OCI-LY7 (cell line): Measurements from ENCODE around the gene SPCS3. TPM values are rescaled to one million over a fixed set of nuclear protein-coding genes. Genes with fewer than 3 reads are reported as not detected.

Source experiments
- BruUV-seq: library from RNA; stranded (reverse); fragments of 400-500 nt; replicated peaks from 2 replicates; lab custom pipeline; 2021; lab: Mats Ljungman, UMichigan
- CTCF ChIA-PET: fragments of 300-600 bp; sonication (Branson Sonifier 250); formaldehyde crosslinking; loops from one replicate; lab custom pipeline; 2022; ENCODE audit warnings: antibody characterized with exemption; ENCODE audit not compliant: unreplicated experiment; lab: Charles Lee
- POLR2A ChIA-PET: fragments of 300-600 bp; sonication (Branson Sonifier 250); formaldehyde crosslinking; loops from one replicate; lab custom pipeline; 2022; ENCODE audit warnings: antibody characterized with exemption; lab: Charles Lee
- DNase-seq: peaks from one replicate; pipeline ENCODE4 v3.0.0-alpha.2; 2015; ENCODE audit warnings: low spot score
- H2AFZ ChIP-seq: fragments of 200-600 bp; sonication (generic), shearing (Covaris generic); 2 replicates; pipeline ENCODE4 v1.6.1; 2014; ENCODE audit warnings: mild to moderate bottlenecking, antibody characterized with exemption, low read length, moderate library complexity
- H3K27ac ChIP-seq: fragments of 200-600 bp; sonication (generic); 2 replicates; pipeline ENCODE4 v1.5.1; 2014; ENCODE audit warnings: mixed run types, low read depth, mild to moderate bottlenecking, moderate library complexity, low read length, inconsistent platforms; ENCODE audit not compliant: poor library complexity, severe bottlenecking
- H3K36me3 ChIP-seq: fragments of 200-600 bp; sonication (generic); 2 replicates; pipeline ENCODE4 v1.6.1; 2014; ENCODE audit warnings: mild to moderate bottlenecking, antibody characterized with exemption, low read length, moderate library complexity, mixed read lengths; ENCODE audit not compliant: insufficient read depth
- H3K4me1 ChIP-seq: fragments of 200-600 bp; sonication (generic); 2 replicates; pipeline ENCODE4 v1.5.1; 2014; ENCODE audit warnings: mild to moderate bottlenecking, low read length; ENCODE audit not compliant: insufficient read depth, poor library complexity, severe bottlenecking
- H3K4me2 ChIP-seq: fragments of 200-600 bp; sonication (generic); 2 replicates; pipeline ENCODE4 v1.6.1; 2014; ENCODE audit warnings: mild to moderate bottlenecking, low read length
- H3K4me3 ChIP-seq: fragments of 200-600 bp; sonication (generic); 2 replicates; pipeline ENCODE4 v1.5.1; 2014; ENCODE audit warnings: mild to moderate bottlenecking, low read depth, low read length; ENCODE audit not compliant: poor library complexity, severe bottlenecking
- H3K79me2 ChIP-seq: fragments of 200-600 bp; sonication (generic); 2 replicates; pipeline ENCODE4 v1.6.1; 2016; ENCODE audit warnings: low read depth, mild to moderate bottlenecking, low read length, moderate library complexity, mixed read lengths; ENCODE audit not compliant: insufficient read depth
- H3K9me2 ChIP-seq: fragments of 200-600 bp; sonication (generic); 2 replicates; pipeline ENCODE4 v1.6.1; 2016; ENCODE audit warnings: mild to moderate bottlenecking, low read length, mixed read lengths; ENCODE audit not compliant: insufficient read depth
- H3K9me3 ChIP-seq: fragments of 200-600 bp; sonication (generic); 2 replicates; pipeline ENCODE4 v1.6.1; 2014; ENCODE audit warnings: mild to moderate bottlenecking, mixed run types, low read length, mixed read lengths
- H4K20me1 ChIP-seq: fragments of 200-600 bp; sonication (generic); 2 replicates; pipeline ENCODE4 v1.6.1; 2014; ENCODE audit warnings: mild to moderate bottlenecking, antibody characterized with exemption, low read length, moderate library complexity, mixed read lengths; ENCODE audit not compliant: insufficient read depth
- CTCF ChIP-seq: fragments of 200-600 bp; sonication (generic); conservative IDR thresholded peaks from 2 replicates; pipeline ENCODE4 v1.5.1; 2014; ENCODE audit warnings: mild to moderate bottlenecking, antibody characterized with exemption, low read length, moderate library complexity, mixed read lengths
- EZH2phosphoT487 ChIP-seq: fragments of 200-600 bp; sonication (generic); IDR thresholded peaks from 2 replicates; pipeline ENCODE4 v1.6.1; 2018; ENCODE audit warnings: low read depth, borderline replicate concordance, mild to moderate bottlenecking, mixed run types, antibody characterized with exemption, low read length, moderate library complexity, mixed read lengths
- intact Hi-C: fragments of 100-400 bp; cut with micrococcal nuclease; formaldehyde crosslinking; loops from one replicate; pipeline ENCODE4 v1.10.0; 2022; ENCODE audit not compliant: unreplicated experiment
- total RNA-seq, 2 experiments: library from RNA; depleted of rRNA in 1 of 2; stranded (reverse); fragments of >200 nt in 1 of 2; shearing (Covaris generic) in 1 of 2; gene quantifications; 2 replicates each; pipeline ENCODE4 v1.2.3, GENCODE V29; 2014 to 2022

Gene SPCS3
- total RNA-seq, 2 experiments from 2014 or later: 122 to 253 TPM

- no TSS peak for BruUV-seq
- intact Hi-C loops: loop anchor here (1.0 kb wide), 1 partner anchor 10 kb away; the partner anchor contains the start of gene SPCS3
- Histone ChIP-seq H3K9me3 (no peaks in the 10 kb centered on the region), H3K4me3 (peak overlapping the region; percentile 37), H4K20me1 (no peaks in the 10 kb centered on the region), H3K9me2 (no peaks in the 10 kb centered on the region), H3K36me3 (no peaks in the 10 kb centered on the region), H3K79me2 (no peaks in the 10 kb centered on the region), H3K4me2 (peak overlapping the region; percentile 66), H2AFZ (peak overlapping the region; percentile 76; the same call in 1 of the 2 replicates), H3K27ac (peak overlapping the region; percentile 60), H3K4me1 (peaks cover 39% of the 10 kb centered on the region)
- peak; percentile 75 for DNase-seq
- no peak for TF ChIP-seq CTCF
- no peak for TF ChIP-seq EZH2phosphoT487
- ChIA-PET CTCF (interaction anchor here (0.6 kb wide), 1 partner anchor 116 kb away, joined by 3 read pairs; no protein-coding TSS in a partner anchor), POLR2A (interaction anchor here (0.7 to 4.3 kb wide), 12 partner anchors 10 to 365 kb away, joined by 3 to 35 read pairs (median 6); partner anchors contain the start of gene SPCS3)
Observed at GRCh38 chr4:176309046-176309445, 10.7 kb upstream of the SPCS3 start.

GRCh38 chr4:176309772-176310171 is 10.0 kb upstream of the SPCS3 start:
- no peaks in the 10 kb centered on the region for H4K20me1 ChIP-seq
- no peak for TF ChIP-seq CTCF
- TF ChIP-seq EZH2phosphoT487: no peak
- H3K4me1 ChIP-seq: peaks cover 39% of the 10 kb centered on the region
- H3K4me2 ChIP-seq: peak overlapping the region; percentile 66
- BruUV-seq: no TSS peak
- peak overlapping the region; percentile 60 for H3K27ac ChIP-seq
- no peaks in the 10 kb centered on the region for H3K9me3 ChIP-seq
- H3K4me3 ChIP-seq: no peak overlapping the region
- CTCF ChIA-PET: no interaction called here
- no peaks in the 10 kb centered on the region for H3K79me2 ChIP-seq
- intact Hi-C loops: loop anchor here (1.0 to 10.0 kb wide), 2 partner anchors 10 to 1385 kb away; partner anchors contain the start of gene SPCS3
- DNase-seq: no peak
- no peaks in the 10 kb centered on the region for H3K36me3 ChIP-seq
- H3K9me2 ChIP-seq: no peaks in the 10 kb centered on the region
- POLR2A ChIA-PET: interaction anchor here (1.0 to 4.3 kb wide), 6 partner anchors 9 to 366 kb away, joined by 3 to 35 read pairs (median 6); partner anchors contain the start of gene SPCS3
- peak overlapping the region; percentile 76; the same call in 1 of the 2 replicates for H2AFZ ChIP-seq
